Measurements from ENCODE around the gene A4GALT. TPM values are rescaled to one million over a fixed set of nuclear protein-coding genes. Genes with fewer than 3 reads are reported as not detected.

Gene A4GALT
- total and polyA plus RNA-seq, 2 of the 13 experiments (the other 11 are each of a cell fraction or from before 2014, with no cell fraction given): 0.09 to 1.1 TPM

DNA sequence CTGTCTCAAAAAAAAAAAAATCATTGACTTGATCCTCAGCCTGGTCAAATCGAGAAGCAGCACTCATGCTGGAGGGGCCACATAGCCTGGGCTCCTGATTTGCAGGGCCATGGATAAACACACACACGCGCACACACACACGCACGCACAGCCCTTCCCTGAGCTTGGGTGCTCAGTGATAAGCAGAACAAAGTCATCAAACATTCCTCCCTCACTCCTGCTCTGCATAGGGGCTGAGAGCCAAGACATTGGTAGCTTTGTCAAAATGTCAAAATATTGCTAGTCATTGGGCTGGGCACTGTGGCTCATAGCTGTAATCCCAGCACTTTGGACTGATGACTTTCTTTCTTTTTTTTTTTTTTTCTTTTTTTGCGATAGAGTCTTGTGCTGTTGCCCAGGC is 34.0 kb upstream of the A4GALT start (continued):
- TF ChIP-seq RFX5 (IDR thresholded peaks at IDR 0.05; ENCODE audit: low read depth, low read length): no peak
- peak; percentile 69 for TF ChIP-seq GFI1 (CRISPR knock-in tag; IDR thresholded peaks at IDR 0.05; ENCODE audit: borderline replicate concordance)
- TF ChIP-seq FOXA1 (IDR thresholded peaks at IDR 0.05): no peak
- TF ChIP-seq FOXA1 (CRISPR knock-in tag; IDR thresholded peaks at IDR 0.05): peak; percentile 73
- peak; percentile 38; the same call in 1 of the 2 replicates for TF ChIP-seq HHEX (CRISPR knock-in tag; IDR thresholded peaks at IDR 0.05)
- no peak for TF ChIP-seq THYN1 (CRISPR knock-in tag; IDR thresholded peaks at IDR 0.05; ENCODE audit: borderline replicate concordance, low read depth)
- TF ChIP-seq MXI1 (IDR thresholded peaks at IDR 0.05; ENCODE audit: borderline replicate concordance, low read depth, low read length): peak; percentile 43; the same call in 1 of the 3 replicates
- no peak for TF ChIP-seq HNRNPK (IDR thresholded peaks at IDR 0.05; ENCODE audit: low read depth, low read length, poor library complexity, severe bottlenecking)
- TF ChIP-seq ZFY (CRISPR knock-in tag; IDR thresholded peaks at IDR 0.05): peak; percentile 22; the same call in 1 of the 2 replicates
- no peak for TF ChIP-seq SIX4 (CRISPR knock-in tag; IDR thresholded peaks at IDR 0.05)
- TF ChIP-seq, protein P1, sequence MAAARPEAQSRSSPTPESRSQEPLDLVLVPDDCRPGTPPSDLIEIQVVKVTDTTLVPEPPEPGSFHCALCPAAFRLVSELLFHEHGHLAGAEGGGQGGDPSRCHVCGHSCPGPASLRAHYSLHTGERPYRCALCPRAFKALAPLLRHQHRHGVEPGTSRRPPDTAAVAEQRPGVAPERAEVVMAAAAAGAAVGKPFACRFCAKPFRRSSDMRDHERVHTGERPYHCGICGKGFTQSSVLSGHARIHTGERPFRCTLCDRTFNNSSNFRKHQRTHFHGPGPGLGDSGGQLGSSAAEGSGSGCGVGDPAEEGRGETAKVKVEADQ (CRISPR knock-in tag; IDR thresholded peaks at IDR 0.05; ENCODE audit: borderline replicate concordance): no peak
- TF ChIP-seq, protein P2, sequence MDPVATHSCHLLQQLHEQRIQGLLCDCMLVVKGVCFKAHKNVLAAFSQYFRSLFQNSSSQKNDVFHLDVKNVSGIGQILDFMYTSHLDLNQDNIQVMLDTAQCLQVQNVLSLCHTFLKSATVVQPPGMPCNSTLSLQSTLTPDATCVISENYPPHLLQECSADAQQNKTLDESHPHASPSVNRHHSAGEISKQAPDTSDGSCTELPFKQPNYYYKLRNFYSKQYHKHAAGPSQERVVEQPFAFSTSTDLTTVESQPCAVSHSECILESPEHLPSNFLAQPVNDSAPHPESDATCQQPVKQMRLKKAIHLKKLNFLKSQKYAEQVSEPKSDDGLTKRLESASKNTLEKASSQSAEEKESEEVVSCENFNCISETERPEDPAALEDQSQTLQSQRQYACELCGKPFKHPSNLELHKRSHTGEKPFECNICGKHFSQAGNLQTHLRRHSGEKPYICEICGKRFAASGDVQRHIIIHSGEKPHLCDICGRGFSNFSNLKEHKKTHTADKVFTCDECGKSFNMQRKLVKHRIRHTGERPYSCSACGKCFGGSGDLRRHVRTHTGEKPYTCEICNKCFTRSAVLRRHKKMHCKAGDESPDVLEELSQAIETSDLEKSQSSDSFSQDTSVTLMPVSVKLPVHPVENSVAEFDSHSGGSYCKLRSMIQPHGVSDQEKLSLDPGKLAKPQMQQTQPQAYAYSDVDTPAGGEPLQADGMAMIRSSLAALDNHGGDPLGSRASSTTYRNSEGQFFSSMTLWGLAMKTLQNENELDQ (CRISPR knock-in tag; IDR thresholded peaks at IDR 0.05; ENCODE audit: borderline replicate concordance): no peak
- no peak for TF ChIP-seq NR1H2 (CRISPR knock-in tag; IDR thresholded peaks at IDR 0.05; ENCODE audit: borderline replicate concordance, low read depth)
- 0 out of 2 replicates have a peak, but pooled peaks have one; percentile 43 for TF ChIP-seq SP5 (CRISPR knock-in tag; IDR thresholded peaks at IDR 0.05; ENCODE audit: borderline replicate concordance, low read depth)
- peak; percentile 33; the same call in 1 of the 2 replicates for TF ChIP-seq MIXL1 (CRISPR knock-in tag; IDR thresholded peaks at IDR 0.05)
- TF ChIP-seq ARNTL (CRISPR knock-in tag; IDR thresholded peaks at IDR 0.05): no peak
- TF ChIP-seq, protein P3, sequence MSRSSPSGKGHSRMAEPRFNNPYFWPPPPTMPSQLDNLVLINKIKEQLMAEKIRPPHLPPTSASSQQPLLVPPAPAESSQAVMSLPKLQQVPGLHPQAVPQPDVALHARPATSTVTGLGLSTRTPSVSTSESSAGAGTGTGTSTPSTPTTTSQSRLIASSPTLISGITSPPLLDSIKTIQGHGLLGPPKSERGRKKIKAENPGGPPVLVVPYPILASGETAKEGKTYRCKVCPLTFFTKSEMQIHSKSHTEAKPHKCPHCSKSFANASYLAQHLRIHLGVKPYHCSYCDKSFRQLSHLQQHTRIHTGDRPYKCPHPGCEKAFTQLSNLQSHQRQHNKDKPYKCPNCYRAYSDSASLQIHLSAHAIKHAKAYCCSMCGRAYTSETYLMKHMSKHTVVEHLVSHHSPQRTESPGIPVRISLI (CRISPR knock-in tag; IDR thresholded peaks at IDR 0.05; ENCODE audit: borderline replicate concordance): peak; percentile 89
- TF ChIP-seq, protein P4, sequence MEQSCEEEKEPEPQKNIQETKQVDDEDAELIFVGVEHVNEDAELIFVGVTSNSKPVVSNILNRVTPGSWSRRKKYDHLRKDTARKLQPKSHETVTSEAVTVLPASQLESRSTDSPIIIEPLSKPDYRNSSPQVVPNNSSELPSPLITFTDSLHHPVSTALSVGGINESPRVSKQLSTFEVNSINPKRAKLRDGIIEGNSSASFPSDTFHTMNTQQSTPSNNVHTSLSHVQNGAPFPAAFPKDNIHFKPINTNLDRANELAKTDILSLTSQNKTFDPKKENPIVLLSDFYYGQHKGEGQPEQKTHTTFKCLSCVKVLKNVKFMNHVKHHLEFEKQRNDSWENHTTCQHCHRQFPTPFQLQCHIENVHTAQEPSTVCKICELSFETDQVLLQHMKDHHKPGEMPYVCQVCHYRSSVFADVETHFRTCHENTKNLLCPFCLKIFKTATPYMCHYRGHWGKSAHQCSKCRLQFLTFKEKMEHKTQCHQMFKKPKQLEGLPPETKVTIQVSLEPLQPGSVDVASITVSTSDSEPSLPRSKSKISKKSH (CRISPR knock-in tag; IDR thresholded peaks at IDR 0.05; ENCODE audit: borderline replicate concordance): no peak
- TF ChIP-seq ZNF292 (CRISPR knock-in tag; IDR thresholded peaks at IDR 0.05; ENCODE audit: borderline replicate concordance, low read depth): peak; percentile 40
- peak; percentile 42; the same call in 1 of the 2 replicates for TF ChIP-seq LCORL (IDR thresholded peaks at IDR 0.05)
- peak; percentile 91 for TF ChIP-seq LCORL (CRISPR knock-in tag; IDR thresholded peaks at IDR 0.05)
- no peak for TF ChIP-seq ZFP1 (CRISPR knock-in tag; IDR thresholded peaks at IDR 0.05)
- TF ChIP-seq ZFP90 (CRISPR knock-in tag; IDR thresholded peaks at IDR 0.05; ENCODE audit: borderline replicate concordance): no peak
- peak; percentile 55; the same call in 1 of the 2 replicates for TF ChIP-seq ZNF205 (CRISPR knock-in tag; IDR thresholded peaks at IDR 0.05)
- peak; percentile 46; the same call in 1 of the 2 replicates for TF ChIP-seq NCOR1 (IDR thresholded peaks at IDR 0.05; ENCODE audit: borderline replicate concordance, low read length)
- no peak for TF ChIP-seq ZBTB38 (CRISPR knock-in tag; IDR thresholded peaks at IDR 0.05)

Data from HepG2 (cell line).